ENCODE results near the gene PRDM5.

Gene PRDM5

GRCh38 chr4:120853161-120853935 lies 69.2 kb downstream of the PRDM5 start:
- DNase-seq, result no peak

GRCh38 chr4:120850018-120850599 lies 72.4 kb downstream of the PRDM5 start:
- no peak for DNase-seq

- no peak for DNase-seq
These were observed 75.4 kb downstream of the PRDM5 start for GRCh38 chr4:120847019-120847582.

GRCh38 chr4:120844528-120844921 lies 78.0 kb downstream of the PRDM5 start:
- DNase-seq, result no peak

GRCh38 chr4:120843849-120844527 lies 78.5 kb downstream of the PRDM5 start:
- peak; percentile 43 for DNase-seq

- DNase-seq, result no peak
These were observed 80.5 kb downstream of the PRDM5 start for GRCh38 chr4:120842031-120842430.

GRCh38 chr4:120841580-120841979 lies 80.9 kb downstream of the PRDM5 start:
- no peak for DNase-seq

GRCh38 chr4:120839974-120840751 lies 82.4 kb downstream of the PRDM5 start:
- DNase-seq, result no peak

- DNase-seq, result no peak
These were observed 83.1 kb downstream of the PRDM5 start for GRCh38 chr4:120839334-120839973.

- no peak for DNase-seq
These were observed 83.7 kb downstream of the PRDM5 start for GRCh38 chr4:120838784-120839183.

- DNase-seq, result no peak
These were observed 84.9 kb downstream of the PRDM5 start for GRCh38 chr4:120837656-120838055.

GRCh38 chr4:120835342-120835741 lies 87.2 kb downstream of the PRDM5 start:
- no peak for DNase-seq

- DNase-seq, result no peak
These were observed 92.3 kb downstream of the PRDM5 start for GRCh38 chr4:120830204-120830603.

GRCh38 chr4:120829113-120829831 lies 93.3 kb downstream of the PRDM5 start:
- no peak for DNase-seq

GRCh38 chr4:120826853-120827252 lies 95.7 kb downstream of the PRDM5 start:
- DNase-seq, result no peak

- DNase-seq, result no peak
These were observed 96.1 kb downstream of the PRDM5 start for GRCh38 chr4:120826449-120826848.

GRCh38 chr4:120824946-120825345 lies 97.6 kb downstream of the PRDM5 start:
- no peak for DNase-seq

GRCh38 chr4:120821977-120822376 lies 100.5 kb downstream of the PRDM5 start:
- no peak for DNase-seq

GRCh38 chr4:120821029-120821428 lies 101.5 kb downstream of the PRDM5 start:
- no peak for DNase-seq

- no peak for DNase-seq
These were observed 102.6 kb downstream of the PRDM5 start for GRCh38 chr4:120819805-120820437.

GRCh38 chr4:120816296-120816965 lies 106.1 kb downstream of the PRDM5 start:
- DNase-seq, result no peak

All from NCI-H82 (cell line).